GM03348 (cell line): ENCODE results near the gene NFS1.
"Not testable (repeated sequence)": the region's sequence is repeated elsewhere in the genome, so short reads cannot be mapped to it uniquely, and the experiment has no call there.

Source experiments
- DNase-seq: peaks from one replicate; pipeline ENCODE4 v3.0.0; 2012; ENCODE audit warnings: low spot score

The NFS1 gene

GRCh38 chr20:35708502-35708901 is 9.3 kb upstream of the NFS1 start:
- DNase-seq, result no peak

GRCh38 chr20:35706591-35707529 is 7.7 kb upstream of the NFS1 start:
- DNase-seq, result not testable (repeated sequence)

- not testable (repeated sequence) for DNase-seq
Observed at GRCh38 chr20:35705894-35706293, 6.7 kb upstream of the NFS1 start.

GRCh38 chr20:35704514-35705261 is 5.5 kb upstream of the NFS1 start:
- DNase-seq, result no peak

GRCh38 chr20:35702824-35703695 is 3.9 kb upstream of the NFS1 start:
- DNase-seq, result no peak

- DNase-seq, result peak; percentile 36
Observed at GRCh38 chr20:35702051-35702823, 3.1 kb upstream of the NFS1 start.

GRCh38 chr20:35700625-35701148 is 1.5 kb upstream of the NFS1 start:
- peak; percentile 7 for DNase-seq

GRCh38 chr20:35699957-35700624 is 939 bp upstream of the NFS1 start:
- DNase-seq, result no peak

- peak; percentile 40 for DNase-seq
Observed at GRCh38 chr20:35698298-35699126, 640 bp downstream of the NFS1 start.

- no peak for DNase-seq
Observed at GRCh38 chr20:35697696-35698297, 1.4 kb downstream of the NFS1 start.

GRCh38 chr20:35695978-35696377 is 3.2 kb downstream of the NFS1 start:
- DNase-seq, result no peak

- no peak for DNase-seq
Observed at GRCh38 chr20:35695245-35695749, 3.9 kb downstream of the NFS1 start.

GRCh38 chr20:35690265-35690664 is 8.9 kb downstream of the NFS1 start:
- no peak for DNase-seq

GRCh38 chr20:35686872-35687271 is 12.3 kb downstream of the NFS1 start:
- DNase-seq, result not testable (repeated sequence)

GRCh38 chr20:35685368-35685767 is 13.8 kb downstream of the NFS1 start:
- not testable (repeated sequence) for DNase-seq

- no peak for DNase-seq
Observed at GRCh38 chr20:35681960-35682359, 17.2 kb downstream of the NFS1 start.

GRCh38 chr20:35680452-35681183 is 18.5 kb downstream of the NFS1 start:
- no peak for DNase-seq

- no peak for DNase-seq
Observed at GRCh38 chr20:35674921-35675320, 24.2 kb downstream of the NFS1 start.
